Fibroblast of mammary gland (primary cell): Measurements from ENCODE around the gene FCER2.
A peak's percentile ranks its signal among the peaks of the same experiment; 100 is the strongest.

Experiments
- DNase-seq: peaks from one replicate; pipeline ENCODE4 v3.0.0-alpha.2; 2010; ENCODE audit warnings: low read depth
- H3K4me3 ChIP-seq: 2 replicates; pipeline ENCODE4 v1.5.1; 2011; ENCODE audit warnings: low read depth, mild to moderate bottlenecking, low read length, moderate library complexity; ENCODE audit not compliant: control insufficient read depth
- CTCF ChIP-seq: conservative IDR thresholded peaks from 2 replicates; pipeline ENCODE4 v1.5.1; 2011; ENCODE audit warnings: low read depth, low read length, inconsistent platforms; ENCODE audit not compliant: control insufficient read depth, insufficient read depth

FCER2 gene

GRCh38 chr19:7661744-7662538 is 40.0 kb downstream of the FCER2 start:
- no peak for DNase-seq
- H3K4me3 ChIP-seq, result no peak overlapping the region
- TF ChIP-seq CTCF, result no peak

- no peak for TF ChIP-seq CTCF
- H3K4me3 ChIP-seq, result no peak overlapping the region
- DNase-seq, result no peak
These were observed 43.7 kb downstream of the FCER2 start for GRCh38 chr19:7658219-7658686.

GRCh38 chr19:7657131-7657751 is 44.7 kb downstream of the FCER2 start:
- H3K4me3 ChIP-seq, result no peak overlapping the region
- peak; percentile 12 for DNase-seq

GRCh38 chr19:7655581-7655980 is 46.4 kb downstream of the FCER2 start:
- DNase-seq, result no peak
- H3K4me3 ChIP-seq, result no peak overlapping the region
- no peak for TF ChIP-seq CTCF

More at GRCh38 chr19:7657131-7657751, 44.7 kb downstream of the FCER2 start:
- no peak for TF ChIP-seq CTCF

- DNase-seq, result peak; percentile 7
- no peak overlapping the region for H3K4me3 ChIP-seq
- no peak for TF ChIP-seq CTCF
These were observed 47.5 kb downstream of the FCER2 start for GRCh38 chr19:7654401-7654800.

GRCh38 chr19:7652061-7652641 is 49.8 kb downstream of the FCER2 start:
- TF ChIP-seq CTCF, result peak; percentile 88
- peak; percentile 82 for DNase-seq
- H3K4me3 ChIP-seq, result peak overlapping the region; percentile 7
